Measurements from ENCODE around the gene SIPA1L3. TPM values are rescaled to one million over a fixed set of nuclear protein-coding genes. Genes with fewer than 3 reads are reported as not detected.

Gene SIPA1L3
- total RNA-seq, 4 donors from 2014 or later = 11.1 to 25.3 (median 14.5) TPM

DNA sequence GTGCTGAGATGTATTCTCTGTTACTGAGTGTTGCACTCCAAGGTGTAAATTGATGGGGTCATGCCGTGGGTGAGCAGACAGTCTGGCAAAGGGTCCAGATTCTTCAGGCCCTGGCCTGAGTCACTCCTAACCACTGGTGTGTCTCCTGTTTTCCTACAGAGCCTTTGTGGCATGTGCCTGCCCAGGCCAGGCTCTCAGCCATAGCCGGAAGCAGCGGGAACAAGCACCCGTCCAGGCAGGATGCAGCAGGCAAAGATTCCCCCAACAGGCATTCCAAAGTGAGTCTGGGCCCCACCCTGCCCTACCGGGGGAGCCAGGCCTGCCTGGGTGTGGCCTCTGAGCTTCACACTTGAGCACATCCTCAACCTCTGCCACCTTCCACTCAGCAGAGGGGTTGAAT lies 255.1 kb downstream of the SIPA1L3 start:
- H3K36me3 ChIP-seq = peaks cover 7 to 97% (median 13%) of the 10 kb centered on the region in 3 donors
- H3K9me3 ChIP-seq = peaks cover 0 to 14% (median 10%) of the 10 kb centered on the region in 3 donors
- DNase-seq = no peak
- no peaks in the 10 kb centered on the region for H3K4me1 ChIP-seq
- H3K4me3 ChIP-seq = no peak overlapping the region
- TF ChIP-seq, protein P1, sequence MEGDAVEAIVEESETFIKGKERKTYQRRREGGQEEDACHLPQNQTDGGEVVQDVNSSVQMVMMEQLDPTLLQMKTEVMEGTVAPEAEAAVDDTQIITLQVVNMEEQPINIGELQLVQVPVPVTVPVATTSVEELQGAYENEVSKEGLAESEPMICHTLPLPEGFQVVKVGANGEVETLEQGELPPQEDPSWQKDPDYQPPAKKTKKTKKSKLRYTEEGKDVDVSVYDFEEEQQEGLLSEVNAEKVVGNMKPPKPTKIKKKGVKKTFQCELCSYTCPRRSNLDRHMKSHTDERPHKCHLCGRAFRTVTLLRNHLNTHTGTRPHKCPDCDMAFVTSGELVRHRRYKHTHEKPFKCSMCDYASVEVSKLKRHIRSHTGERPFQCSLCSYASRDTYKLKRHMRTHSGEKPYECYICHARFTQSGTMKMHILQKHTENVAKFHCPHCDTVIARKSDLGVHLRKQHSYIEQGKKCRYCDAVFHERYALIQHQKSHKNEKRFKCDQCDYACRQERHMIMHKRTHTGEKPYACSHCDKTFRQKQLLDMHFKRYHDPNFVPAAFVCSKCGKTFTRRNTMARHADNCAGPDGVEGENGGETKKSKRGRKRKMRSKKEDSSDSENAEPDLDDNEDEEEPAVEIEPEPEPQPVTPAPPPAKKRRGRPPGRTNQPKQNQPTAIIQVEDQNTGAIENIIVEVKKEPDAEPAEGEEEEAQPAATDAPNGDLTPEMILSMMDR (IDR thresholded peaks at IDR 0.05) = no peak
- 51 to 73% methylated on average over 3 to 4 of the region's 5 CpGs for WGBS, 2 donors
- H3K27me3 ChIP-seq = no peaks in the 10 kb centered on the region
- intact Hi-C loops (cut with DNase I) = no loop called here
- no peak overlapping the region for H3K27ac ChIP-seq

DNA sequence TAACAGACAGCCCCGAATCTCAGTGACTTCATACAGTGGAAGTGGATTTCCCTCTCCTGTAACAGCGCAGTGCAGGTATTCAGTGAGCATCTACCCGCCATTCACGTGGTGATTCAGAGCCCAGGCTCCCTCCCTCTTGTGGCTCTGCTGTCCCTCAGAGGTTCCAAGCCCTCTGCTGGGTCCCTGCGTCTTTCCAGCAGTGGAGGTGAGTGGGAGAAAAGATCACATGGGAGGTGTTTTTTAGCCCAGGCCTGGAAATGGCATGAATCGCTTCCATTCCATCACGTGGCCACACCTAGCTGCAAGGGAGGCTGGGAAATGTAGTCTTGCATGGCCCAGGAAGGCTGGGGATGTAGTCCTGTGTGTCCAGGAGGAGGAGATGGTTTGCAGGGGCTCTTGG lies 255.6 kb downstream of the SIPA1L3 start:
- no peak overlapping the region for H3K4me3 ChIP-seq
- intact Hi-C loops (cut with DNase I) = no loop called here
- WGBS, 2 donors = 76 to 93% methylated on average over 4 to 5 of the region's 7 CpGs
- H3K9me3 ChIP-seq = peaks cover 0 to 14% (median 10%) of the 10 kb centered on the region in 3 donors
- H3K36me3 ChIP-seq = peaks cover 7 to 97% (median 13%) of the 10 kb centered on the region in 3 donors
- no peak for TF ChIP-seq POLR2A (IDR thresholded peaks at IDR 0.05)
- TF ChIP-seq, protein P1 (IDR thresholded peaks at IDR 0.05) = no peak
- DNase-seq = no peak
- no peaks in the 10 kb centered on the region for H3K4me1 ChIP-seq
- H3K27ac ChIP-seq = no peak overlapping the region
- H3K27me3 ChIP-seq = no peaks in the 10 kb centered on the region

DNA sequence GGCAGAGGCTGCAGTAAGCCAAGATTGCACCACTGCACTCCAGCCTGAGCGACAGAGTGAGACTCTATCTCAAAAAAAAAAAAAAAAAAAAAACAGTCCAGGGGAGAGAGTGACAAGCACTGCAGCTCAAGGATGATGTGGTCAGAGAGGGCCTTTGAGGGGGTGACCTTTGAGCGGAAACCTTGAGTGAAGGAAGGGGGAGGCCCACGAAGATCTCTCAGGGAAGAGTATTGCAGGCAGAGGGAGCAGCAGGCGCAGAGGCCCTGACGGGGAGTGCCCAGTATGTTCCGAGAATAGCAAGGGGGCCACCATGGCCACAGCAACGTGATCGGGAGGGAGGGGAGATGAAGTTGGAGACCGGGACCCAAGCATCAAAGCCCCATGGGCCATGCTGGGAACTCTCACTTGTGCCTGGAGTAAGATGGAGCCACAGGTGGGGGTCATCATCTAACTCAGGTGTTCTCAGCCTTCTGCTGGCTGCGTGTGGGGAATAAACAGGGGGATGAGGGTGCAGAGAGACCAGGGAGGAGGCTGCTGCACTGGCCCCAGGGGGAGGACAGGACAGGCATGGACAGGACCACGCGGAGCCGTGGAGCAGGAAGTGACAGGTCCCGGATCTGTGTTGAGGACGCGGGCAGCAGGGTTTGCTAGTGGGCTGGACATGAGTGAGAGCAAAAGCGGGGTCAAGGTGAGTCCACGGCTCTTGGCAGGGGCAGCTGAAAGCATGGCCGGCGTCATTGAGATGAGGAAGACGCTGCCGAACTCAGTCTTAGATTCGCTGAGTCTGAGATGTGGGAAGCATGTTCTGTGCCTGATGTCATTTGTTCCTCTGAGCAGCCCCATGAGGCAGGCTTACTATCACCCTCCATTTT lies 256.6 kb downstream of the SIPA1L3 start:
- intact Hi-C loops (cut with DNase I) = no loop called here
- Histone ChIP-seq H3K9me3 (peaks cover 0 to 14% (median 10%) of the 10 kb centered on the region in 3 donors), H3K4me3 (no peak overlapping the region), H3K36me3 (peaks cover 7 to 97% (median 13%) of the 10 kb centered on the region in 3 donors), H3K27me3 (no peaks in the 10 kb centered on the region), H3K27ac (no peak overlapping the region), H3K4me1 (no peaks in the 10 kb centered on the region)
- WGBS, 2 donors = 90 to 94% methylated on average over 17 to 23 of the region's 23 CpGs
- DNase-seq = no peak
- no peak for TF ChIP-seq POLR2A (IDR thresholded peaks at IDR 0.05)
- TF ChIP-seq, protein P1 (IDR thresholded peaks at IDR 0.05) = no peak

DNA sequence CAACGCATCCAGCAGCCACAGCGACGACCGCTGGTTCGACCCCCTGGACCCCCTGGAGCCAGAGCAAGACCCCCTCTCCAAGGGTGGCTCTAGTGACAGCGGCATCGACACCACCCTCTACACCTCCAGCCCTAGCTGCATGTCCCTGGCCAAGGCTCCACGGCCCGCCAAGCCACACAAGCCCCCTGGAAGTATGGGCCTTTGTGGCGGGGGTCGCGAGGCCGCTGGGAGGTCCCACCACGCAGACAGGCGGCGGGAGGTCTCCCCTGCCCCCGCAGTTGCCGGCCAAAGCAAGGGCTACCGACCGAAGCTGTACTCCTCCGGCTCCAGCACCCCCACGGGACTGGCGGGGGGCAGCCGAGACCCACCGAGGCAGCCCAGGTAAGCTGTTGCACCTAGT lies 257.5 kb downstream of the SIPA1L3 start:
- intact Hi-C loops (cut with DNase I) = no loop called here
- no peaks in the 10 kb centered on the region for H3K4me1 ChIP-seq
- DNase-seq = no peak
- H3K36me3 ChIP-seq = peaks cover 7 to 96% (median 13%) of the 10 kb centered on the region in 3 donors
- H3K4me3 ChIP-seq = no peak overlapping the region
- TF ChIP-seq, protein P1 (IDR thresholded peaks at IDR 0.05) = no peak
- TF ChIP-seq POLR2A (IDR thresholded peaks at IDR 0.05) = no peak
- no peaks in the 10 kb centered on the region for H3K27me3 ChIP-seq
- peaks cover 0 to 14% (median 10%) of the 10 kb centered on the region in 3 donors for H3K9me3 ChIP-seq
- 89% methylated on average over 9 of the region's 25 CpGs; no CpG with 5 or more reads in 1 of the 2 donors for WGBS, 2 donors
- no peak overlapping the region for H3K27ac ChIP-seq

DNA sequence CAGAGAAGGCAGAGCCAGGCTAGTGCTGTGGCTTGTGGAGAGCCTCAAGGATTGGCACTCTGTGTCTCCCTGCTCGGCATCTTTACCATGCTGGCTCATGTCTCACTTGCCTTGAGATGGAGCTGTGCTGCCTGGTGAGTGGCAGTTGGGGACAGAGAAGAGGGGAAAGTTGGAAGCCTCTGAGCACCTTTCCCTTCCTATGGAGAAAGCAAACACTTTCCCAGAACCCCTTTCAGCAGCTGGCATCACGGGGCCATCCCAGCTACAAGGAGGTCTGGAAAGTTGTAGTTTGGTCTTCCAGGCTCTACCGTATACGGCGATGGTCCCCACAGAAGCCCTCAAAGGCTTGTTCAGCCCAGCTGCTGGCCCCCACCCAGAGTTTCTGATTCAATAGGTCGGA lies 258.3 kb downstream of the SIPA1L3 start:
- intact Hi-C loops (cut with DNase I) = no loop called here
- no peak for DNase-seq
- 95% methylated on average over 4 to 6 of the region's 6 CpGs for WGBS, 2 donors
- no peak overlapping the region for H3K27ac ChIP-seq
- TF ChIP-seq, protein P1 (IDR thresholded peaks at IDR 0.05) = no peak
- no peak for TF ChIP-seq POLR2A (IDR thresholded peaks at IDR 0.05)
- H3K27me3 ChIP-seq = no peaks in the 10 kb centered on the region
- peaks cover 0 to 14% (median 10%) of the 10 kb centered on the region in 3 donors for H3K9me3 ChIP-seq
- H3K4me3 ChIP-seq = no peak overlapping the region
- no peaks in the 10 kb centered on the region for H3K4me1 ChIP-seq
- H3K36me3 ChIP-seq = peaks cover 7 to 88% (median 13%) of the 10 kb centered on the region in 3 donors
